ENCODE data around the gene A2ML1. TPM values are rescaled to one million over a fixed set of nuclear protein-coding genes. Genes with fewer than 3 reads are reported as not detected.
"Not testable (repeated sequence)": the region's sequence is repeated elsewhere in the genome, so short reads cannot be mapped to it uniquely, and the experiment has no call there.

The A2ML1 gene
- total RNA-seq, 1 donor from 2014 or later, result 720 TPM

DNA sequence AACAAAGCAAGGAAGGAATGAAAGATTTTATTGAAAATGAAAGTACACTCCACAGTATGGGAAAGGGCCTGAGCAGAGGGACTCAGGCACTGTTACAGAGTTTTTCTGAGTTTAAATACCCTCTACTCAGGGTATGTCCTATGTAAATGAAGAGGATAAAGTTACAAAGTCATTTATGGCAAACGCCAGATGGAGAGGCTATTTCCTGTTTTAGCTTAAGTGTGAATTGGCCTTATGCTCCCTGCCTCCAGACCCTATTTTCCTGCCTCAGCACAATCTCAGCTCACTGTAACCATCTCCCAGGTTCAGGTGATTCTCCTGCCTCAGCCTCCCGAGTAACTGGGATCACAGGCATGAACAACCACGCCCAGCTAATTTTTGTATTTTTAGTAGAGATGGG is 85.1 kb downstream of the A2ML1 start:
- ATAC-seq, result no peak

DNA sequence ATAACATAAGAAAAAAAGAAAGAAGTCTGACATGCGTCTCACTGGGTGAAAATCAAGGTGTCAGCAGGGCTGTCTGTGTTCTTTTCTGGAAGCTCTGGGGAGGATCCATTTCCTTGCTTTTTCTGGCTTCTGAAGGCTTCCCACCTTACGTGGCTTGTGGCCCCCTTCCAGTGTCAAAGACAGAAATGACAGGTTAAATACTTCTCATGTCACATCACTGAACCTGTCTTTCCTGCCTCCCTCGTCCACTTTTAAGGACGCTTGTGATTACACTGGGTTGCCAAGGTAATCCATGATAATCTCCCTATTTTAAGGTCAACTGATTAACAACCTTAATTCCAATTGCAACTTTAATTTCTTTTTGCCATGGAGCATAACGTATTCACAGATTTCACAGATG is 87.3 kb downstream of the A2ML1 start:
- ATAC-seq, result no peak

DNA sequence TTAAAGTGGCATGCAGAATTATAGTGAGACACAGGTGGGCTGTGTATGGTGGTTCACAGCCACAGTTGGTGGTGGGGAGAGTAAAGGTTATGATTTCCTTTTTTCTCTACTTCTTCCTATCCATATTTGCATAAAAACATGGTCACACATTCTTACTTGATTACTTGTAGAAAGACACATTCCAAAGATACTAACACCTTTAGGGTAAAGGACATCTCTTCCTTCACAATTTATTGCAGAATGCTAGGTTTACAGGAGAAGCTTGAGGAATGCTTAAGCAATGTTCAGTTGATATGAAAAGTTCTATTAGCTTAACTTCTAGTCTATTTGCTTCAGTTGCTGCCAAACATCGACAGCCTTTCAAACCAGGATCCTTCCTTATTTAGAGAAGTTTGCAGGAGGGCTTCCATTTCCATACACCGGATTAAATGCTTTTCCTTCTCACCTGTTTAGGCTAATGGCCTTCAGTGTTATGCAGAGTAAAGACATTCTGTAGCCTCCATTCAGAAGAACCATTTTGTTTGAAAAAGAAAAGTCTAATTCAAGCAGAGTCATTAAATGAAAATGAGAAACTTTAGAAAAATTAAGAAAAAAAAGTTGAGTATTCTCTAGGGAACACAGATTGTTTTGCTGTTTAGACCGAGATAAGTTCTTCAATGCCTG is 89.3 kb downstream of the A2ML1 start:
- ATAC-seq, result no peak

- peak; percentile 91 for ATAC-seq
Measured at GRCh38 chr12:8912914-8913313, 90.5 kb downstream of the A2ML1 start.

DNA sequence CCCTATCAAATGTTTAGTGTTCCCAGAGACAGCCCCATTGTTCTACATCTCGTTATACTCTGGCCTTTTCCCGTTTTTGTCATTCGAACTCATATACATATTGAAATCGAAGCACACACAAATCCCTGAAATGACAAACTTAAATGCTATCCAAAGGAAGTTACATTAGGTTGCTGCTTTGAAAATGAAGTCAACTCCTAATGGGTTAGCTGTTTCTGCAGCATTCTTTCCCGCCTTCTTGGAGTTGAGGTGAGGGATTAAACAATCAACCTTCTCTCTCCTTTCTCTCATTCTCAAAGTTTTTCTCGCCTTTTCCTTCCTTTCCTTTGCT is 91.2 kb downstream of the A2ML1 start:
- no peak for ATAC-seq

- ATAC-seq, result peak; percentile 53
Measured at GRCh38 chr12:8914033-8914715, 91.8 kb downstream of the A2ML1 start, which contains the start of gene PHC1. Gene PHC1, plus strand, starts transcription at chr12:8914509. Its CDS starts 3,169 bp downstream, at chr12:8917678.

GRCh38 chr12:8914716-8915526 is 92.5 kb downstream of the A2ML1 start:
- peak; percentile 68 for ATAC-seq

- no peak for ATAC-seq
Measured at GRCh38 chr12:8916154-8916553, 93.7 kb downstream of the A2ML1 start.

- ATAC-seq, result no peak
Measured at GRCh38 chr12:8917031-8917430, 94.6 kb downstream of the A2ML1 start.

- ATAC-seq, result no peak
Measured at GRCh38 chr12:8917751-8918150, 95.3 kb downstream of the A2ML1 start.

DNA sequence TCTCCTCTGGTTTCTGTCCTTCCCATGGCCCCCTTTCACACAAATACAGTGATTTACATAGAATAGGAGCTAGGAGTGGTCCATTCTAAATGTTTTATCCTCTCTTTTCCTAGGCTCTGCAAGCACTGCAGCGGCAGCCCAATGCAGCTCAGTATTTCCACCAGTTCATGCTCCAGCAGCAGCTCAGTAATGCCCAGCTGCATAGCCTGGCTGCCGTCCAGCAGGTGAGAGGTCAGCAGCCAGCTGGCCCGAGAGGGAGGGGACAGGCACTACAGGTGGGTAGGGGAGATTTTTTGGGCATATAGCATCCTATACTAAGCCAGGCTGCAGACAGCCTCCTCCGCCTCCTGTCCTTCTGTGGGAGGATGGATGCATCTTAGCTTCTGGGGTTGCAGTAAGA is 97.2 kb downstream of the A2ML1 start:
- not testable (repeated sequence) for ATAC-seq

DNA sequence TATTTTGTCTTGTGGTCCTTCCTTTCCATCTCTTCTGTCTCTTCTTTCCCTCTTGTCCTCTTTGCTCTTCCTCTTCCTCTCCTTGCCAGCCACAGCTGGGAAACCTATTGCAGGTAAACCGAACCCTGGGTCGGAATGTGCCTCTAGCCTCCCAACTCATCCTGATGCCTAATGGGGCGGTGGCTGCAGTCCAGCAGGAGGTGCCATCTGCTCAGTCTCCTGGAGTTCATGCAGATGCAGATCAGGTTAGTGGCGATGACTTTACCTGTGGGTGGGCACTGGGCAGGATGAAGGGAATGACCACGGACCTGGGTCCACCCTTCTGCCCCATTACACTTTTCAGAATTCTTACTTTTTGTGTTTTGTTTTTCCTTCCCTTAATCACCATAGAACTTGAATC is 100.1 kb downstream of the A2ML1 start:
- no peak for ATAC-seq

Other genes starting within 250 kb of the A2ML1 start
- gene AICDA, start 209.8 kb upstream of the A2ML1 start, total RNA-seq, result not detected
- 3.3 TPM for gene MFAP5, start 159.8 kb upstream of the A2ML1 start, total RNA-seq
- 10.6 TPM for gene RIMKLB, start 124.6 kb upstream of the A2ML1 start, total RNA-seq
- 14.5 TPM for gene PHC1, start 91.9 kb downstream of the A2ML1 start, total RNA-seq
- gene M6PR, start 127.0 kb downstream of the A2ML1 start, total RNA-seq, result 82.1 TPM
- gene KLRG1, start 166.9 kb downstream of the A2ML1 start, total RNA-seq, result 0.48 TPM

Measured in esophagus mucosa (tissue), 1 donor.